HCT116 (cell line): ENCODE data around the gene CNGA3. TPM values are rescaled to one million over a fixed set of nuclear protein-coding genes. Genes with fewer than 3 reads are reported as not detected.

Source experiments
- ATAC-seq: fragments of 200-7000 bp; cut with Tn5 transposase; 2 replicates; pipeline ENCODE4 v1.9.1; 2020; ENCODE audit warnings: mild to moderate bottlenecking, moderate library complexity
- BruUV-seq: library from RNA; stranded (reverse); fragments of 400-500 nt; replicated peaks from 2 replicates; lab custom pipeline; 2021; lab: Mats Ljungman, UMichigan
- CTCF ChIA-PET: fragments of 300-600 bp; sonication (Branson Sonifier 250); formaldehyde crosslinking; loops from one replicate; lab custom pipeline; 2021; ENCODE audit warnings: antibody characterized with exemption; lab: Charles Lee
- POLR2A ChIA-PET: fragments of 300-600, 350-600 bp; sonication (Branson Sonifier 250); formaldehyde crosslinking; loops from one replicate; lab custom pipeline; 2021; ENCODE audit warnings: antibody characterized with exemption; lab: Charles Lee
- RAD21 ChIA-PET, 2 experiments: fragments of 300-600 bp; sonication (Branson Sonifier 250); formaldehyde crosslinking; loops; one replicate each; lab custom pipeline; 2023; ENCODE audit warnings: low total read pairs in 2 of 2; ENCODE audit not compliant: uncharacterized antibody in 2 of 2, unreplicated experiment in 2 of 2, low non-redundant PET in 1 of 2; lab: Charles Lee
- DNase-seq: peaks from one replicate; pipeline ENCODE4 v3.0.0-alpha.2; 2010; ENCODE audit warnings: low read depth, low spot score
- H2AFZ ChIP-seq: fragments of 200-600 bp; shearing (Covaris generic), sonication (generic); 2 replicates; pipeline ENCODE4 v1.6.1; 2017; ENCODE audit warnings: low read depth, mixed run types, mixed read lengths, antibody characterized with exemption, low read length; ENCODE audit not compliant: poor library complexity, severe bottlenecking
- H3K27ac ChIP-seq: 2 replicates; pipeline ENCODE4 v1.5.1; 2012; ENCODE audit warnings: low read depth, low read length
- H3K27me3 ChIP-seq: fragments of 200-600 bp; sonication (generic); 2 replicates; pipeline ENCODE4 v1.6.1; 2016; ENCODE audit warnings: mixed run types, low read length, mixed read lengths; ENCODE audit not compliant: insufficient read depth
- H3K36me3 ChIP-seq, 2 experiments: fragments of 200-500 bp in 1 of 2; fragments of 200-600 bp in 1 of 2; sonication (Bioruptor generic) in 1 of 2; sonication (generic) in 1 of 2; 2 replicates each; pipeline versions ENCODE4 v1.5.1 to v1.6.1; 2014 to 2016; ENCODE audit warnings: low read length in 2 of 2, inconsistent platforms in 1 of 2, mixed read lengths in 1 of 2, mixed run types in 1 of 2; ENCODE audit not compliant: insufficient read depth in 2 of 2, control insufficient read depth in 1 of 2
- H3K4me1 ChIP-seq, 2 experiments: fragments of 200-600 bp in 1 of 2; sonication (generic) in 1 of 2; 2 replicates each; pipeline versions ENCODE4 v1.5.1 to v1.6.1; 2012 to 2017; ENCODE audit warnings: low read length in 2 of 2, inconsistent platforms in 1 of 2, mild to moderate bottlenecking in 1 of 2, mixed read lengths in 1 of 2, mixed run types in 1 of 2, moderate library complexity in 1 of 2; ENCODE audit not compliant: insufficient read depth in 2 of 2, control insufficient read depth in 1 of 2
- H3K4me2 ChIP-seq: fragments of 200-600 bp; sonication (generic); 2 replicates; pipeline ENCODE4 v1.6.1; 2017; ENCODE audit warnings: mixed run types, low read length, mixed read lengths
- H3K4me3 ChIP-seq, 2 experiments: fragments of 200-600 bp in 1 of 2; sonication (generic) in 1 of 2; replicated peaks in 1 of 2; 2 replicates each; pipeline ENCODE4 v1.5.1; 2011 to 2016; ENCODE audit warnings: low read length in 2 of 2, control low read depth in 1 of 2, low read depth in 1 of 2, mild to moderate bottlenecking in 1 of 2, mixed read lengths in 1 of 2, mixed run types in 1 of 2
- H3K79me2 ChIP-seq: fragments of 200-600 bp; sonication (generic); 2 replicates; pipeline ENCODE4 v1.6.1; 2017; ENCODE audit warnings: mild to moderate bottlenecking, mixed run types, low read length, moderate library complexity, mixed read lengths; ENCODE audit not compliant: insufficient read depth
- H3K9ac ChIP-seq: fragments of 200-600 bp; sonication (generic); 2 replicates; pipeline ENCODE4 v1.6.1; 2016; ENCODE audit warnings: low read length, mixed read lengths
- H3K9me2 ChIP-seq: fragments of 200-600 bp; sonication (generic), shearing (Covaris generic); 2 replicates; pipeline ENCODE4 v1.6.1; 2017; ENCODE audit warnings: mixed run types, mild to moderate bottlenecking, moderate library complexity; ENCODE audit not compliant: insufficient read depth
- H3K9me3 ChIP-seq, 2 experiments: fragments of 200-500 bp in 1 of 2; fragments of 200-600 bp in 1 of 2; sonication (Bioruptor generic) in 1 of 2; sonication (generic) in 1 of 2; 2 replicates each; pipeline ENCODE4 v1.6.1; 2014 to 2017; ENCODE audit warnings: low read length in 2 of 2, mixed read lengths in 2 of 2, inconsistent platforms in 1 of 2, low read depth in 1 of 2, mild to moderate bottlenecking in 1 of 2, mixed run types in 1 of 2, moderate library complexity in 1 of 2; ENCODE audit not compliant: control insufficient read depth in 1 of 2, insufficient read depth in 1 of 2
- H4K20me1 ChIP-seq: fragments of 200-600 bp; sonication (generic), shearing (Covaris generic); 2 replicates; pipeline ENCODE4 v1.6.1; 2017; ENCODE audit warnings: mixed run types, mild to moderate bottlenecking, moderate library complexity; ENCODE audit not compliant: insufficient read depth
- CBX3 ChIP-seq: IDR thresholded peaks from 2 replicates; pipeline ENCODE4 v1.6.1; 2012; ENCODE audit warnings: low read depth
- CEBPB ChIP-seq: IDR thresholded peaks from 2 replicates; pipeline ENCODE4 v1.6.1; 2012; ENCODE audit warnings: low read depth
- EGR1 ChIP-seq: IDR thresholded peaks from 2 replicates; pipeline ENCODE4 v1.6.1; 2012; ENCODE audit warnings: low read depth
- EZH2 ChIP-seq: fragments of 200-600 bp; sonication (generic); IDR thresholded peaks from 2 replicates; pipeline ENCODE4 v1.6.1; 2017; ENCODE audit warnings: antibody characterized with exemption, mixed run types
- FOSL1 ChIP-seq: IDR thresholded peaks from 2 replicates; pipeline ENCODE4 v1.6.1; 2012; ENCODE audit warnings: low read depth
- POLR2A ChIP-seq: IDR thresholded peaks from 2 replicates; pipeline ENCODE4 v1.7.0; 2011; ENCODE audit warnings: borderline replicate concordance; ENCODE audit not compliant: insufficient read depth, insufficient read length; ENCODE audit errors: extremely low read depth
- POLR2AphosphoS5 ChIP-seq: IDR thresholded peaks from 2 replicates; pipeline ENCODE4 v1.6.1; 2011; ENCODE audit warnings: mild to moderate bottlenecking, low read depth, low read length, moderate library complexity
- RAD21 ChIP-seq: IDR thresholded peaks from 2 replicates; pipeline ENCODE4 v1.6.1; 2012; ENCODE audit warnings: low read depth, mild to moderate bottlenecking
- REST ChIP-seq: IDR thresholded peaks from 2 replicates; pipeline ENCODE4 v1.6.1; 2012; ENCODE audit warnings: low read depth
- SIN3A ChIP-seq: IDR thresholded peaks from 2 replicates; pipeline ENCODE4 v1.6.1; 2012; ENCODE audit warnings: low read depth
- SP1 ChIP-seq: IDR thresholded peaks from 2 replicates; pipeline ENCODE4 v1.6.1; 2012; ENCODE audit warnings: low read depth
- SRF ChIP-seq: IDR thresholded peaks from 2 replicates; pipeline ENCODE4 v1.6.1; 2012; ENCODE audit warnings: low read depth
- TCF7L2 ChIP-seq: IDR thresholded peaks from 2 replicates; pipeline ENCODE4 v1.7.0; 2011; ENCODE audit warnings: borderline replicate concordance, inconsistent platforms; ENCODE audit not compliant: insufficient read depth, insufficient read length; ENCODE audit errors: extremely low read depth
- YY1 ChIP-seq: IDR thresholded peaks from 2 replicates; pipeline ENCODE4 v1.6.1; 2011; ENCODE audit warnings: low read length, low read depth, moderate library complexity, mild to moderate bottlenecking; ENCODE audit not compliant: insufficient replicate concordance; ENCODE audit errors: extremely low read depth
- ZFX ChIP-seq: fragments of 450-650 bp; IDR thresholded peaks from 2 replicates; pipeline ENCODE4 v1.6.1; 2017
- ZNF274 ChIP-seq: fragments of 200-500 bp; sonication (Bioruptor generic); IDR thresholded peaks from 2 replicates; pipeline ENCODE4 v1.6.1; 2014; ENCODE audit warnings: mild to moderate bottlenecking, low read depth, low read length, inconsistent platforms
- intact Hi-C: fragments of 100-400 bp; cut with micrococcal nuclease; formaldehyde crosslinking; loops from 2 replicates; pipeline ENCODE4 v1.10.0; 2022
- total RNA-seq: library from RNA; stranded (reverse); gene quantifications from one replicate; pipeline ENCODE4 v1.2.1, GENCODE V29; 2021; ENCODE audit not compliant: unreplicated experiment
- TF ChIP-seq, protein P1 (sequence below): IDR thresholded peaks from 2 replicates; pipeline ENCODE4 v1.6.1; 2012

The CNGA3 gene
- total RNA-seq, 1 experiment from 2014 or later, result not detected

DNA sequence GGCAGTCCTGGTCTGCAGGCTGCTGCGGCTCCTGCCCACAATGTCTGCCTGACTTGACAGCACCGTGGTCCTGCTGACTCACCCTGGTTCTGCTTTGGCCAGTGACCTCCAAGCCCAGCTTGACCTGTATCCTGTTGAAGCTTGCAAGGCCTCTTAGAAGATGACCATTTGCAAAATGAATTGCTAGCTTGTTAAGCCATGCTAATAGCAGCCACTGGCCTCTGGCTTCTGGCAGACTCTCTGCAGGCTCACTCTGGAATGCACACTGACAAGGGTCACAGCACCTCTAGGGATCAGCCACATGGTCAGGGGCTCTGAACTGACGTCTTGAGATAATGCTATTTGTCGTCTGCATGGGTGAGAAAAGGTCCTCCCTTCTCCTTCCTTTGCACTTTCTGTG is 25.9 kb downstream of the CNGA3 start:
- no peaks in the 10 kb centered on the region for H3K4me1 ChIP-seq
- H2AFZ ChIP-seq, result no peak overlapping the region
- H4K20me1 ChIP-seq, result no peaks in the 10 kb centered on the region
- no peaks in the 10 kb centered on the region for H3K79me2 ChIP-seq
- intact Hi-C loops, result no loop called here
- ChIA-PET CTCF (no interaction called here), RAD21 (no interaction called here), POLR2A (no interaction called here)
- H3K9me3 ChIP-seq, result peaks cover 0 to 5% of the 10 kb centered on the region in 2 experiments; a peak in 1 of 4 replicates
- no TSS peak for BruUV-seq
- no peak for ATAC-seq
- TF ChIP-seq SRF (no peak), POLR2AphosphoS5 (no peak), EGR1 (no peak), TCF7L2 (no peak), YY1 (no peak), FOSL1 (no peak), EZH2 (no peak), POLR2A (no peak), CEBPB (no peak), ZFX (no peak), SIN3A (no peak), ZNF274 (no peak), RAD21 (no peak), REST (no peak), SP1 (no peak), CBX3 (no peak)
- TF ChIP-seq, protein P1, sequence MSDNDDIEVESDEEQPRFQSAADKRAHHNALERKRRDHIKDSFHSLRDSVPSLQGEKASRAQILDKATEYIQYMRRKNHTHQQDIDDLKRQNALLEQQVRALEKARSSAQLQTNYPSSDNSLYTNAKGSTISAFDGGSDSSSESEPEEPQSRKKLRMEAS, result no peak
- no peak overlapping the region for H3K9ac ChIP-seq
- no peak overlapping the region for H3K4me3 ChIP-seq
- H3K9me2 ChIP-seq, result no peaks in the 10 kb centered on the region
- H3K27me3 ChIP-seq, result no peaks in the 10 kb centered on the region
- no peak overlapping the region for H3K27ac ChIP-seq
- H3K4me2 ChIP-seq, result no peak overlapping the region
- no peaks in the 10 kb centered on the region for H3K36me3 ChIP-seq
- DNase-seq, result no peak
